ENCODE results near the gene LHX3. TPM values are rescaled to one million over a fixed set of nuclear protein-coding genes. Genes with fewer than 3 reads are reported as not detected.

Gene LHX3
- total RNA-seq, result not detected

GRCh38 chr9:136204838-136205706, at the start of gene LHX3:
LHX3 (minus strand) TSS chr9:136205128; CDS start chr9:136205012, 116 bp downstream.
- Histone ChIP-seq H3K27ac (no peak within 1 kb of the TSS), H3K27me3 (peaks cover 11% of the 10 kb centered on the region), H3K4me1 (no peaks in the 10 kb centered on the region), H3K36me3 (peaks cover 6 to 7% of the 10 kb centered on the region in 2 donors), H3K4me3 (replicated peaks in 1 of 3) (no peak within 1 kb of the TSS), H3K9me3 (no peaks in the 10 kb centered on the region)
- TF ChIP-seq POLR2A (IDR thresholded peaks at IDR 0.05), result no peak
- WGBS, 2 donors, result 0 to 7% methylated on average over 4 to 15 of the region's 70 CpGs
- peak; percentile 18 to 21 for DNase-seq
- intact Hi-C loops (cut with DNase I), result no loop called here

GRCh38 chr9:136253246-136254130, 48.6 kb upstream of the LHX3 start:
- no peak overlapping the region for H3K4me3 ChIP-seq (replicated peaks in 1 of 3)
- no peaks in the 10 kb centered on the region for H3K4me1 ChIP-seq
- WGBS, 2 donors, result 85 to 89% methylated on average over 13 to 16 of the region's 32 CpGs
- intact Hi-C loops (cut with DNase I), result no loop called here
- TF ChIP-seq, protein P1, sequence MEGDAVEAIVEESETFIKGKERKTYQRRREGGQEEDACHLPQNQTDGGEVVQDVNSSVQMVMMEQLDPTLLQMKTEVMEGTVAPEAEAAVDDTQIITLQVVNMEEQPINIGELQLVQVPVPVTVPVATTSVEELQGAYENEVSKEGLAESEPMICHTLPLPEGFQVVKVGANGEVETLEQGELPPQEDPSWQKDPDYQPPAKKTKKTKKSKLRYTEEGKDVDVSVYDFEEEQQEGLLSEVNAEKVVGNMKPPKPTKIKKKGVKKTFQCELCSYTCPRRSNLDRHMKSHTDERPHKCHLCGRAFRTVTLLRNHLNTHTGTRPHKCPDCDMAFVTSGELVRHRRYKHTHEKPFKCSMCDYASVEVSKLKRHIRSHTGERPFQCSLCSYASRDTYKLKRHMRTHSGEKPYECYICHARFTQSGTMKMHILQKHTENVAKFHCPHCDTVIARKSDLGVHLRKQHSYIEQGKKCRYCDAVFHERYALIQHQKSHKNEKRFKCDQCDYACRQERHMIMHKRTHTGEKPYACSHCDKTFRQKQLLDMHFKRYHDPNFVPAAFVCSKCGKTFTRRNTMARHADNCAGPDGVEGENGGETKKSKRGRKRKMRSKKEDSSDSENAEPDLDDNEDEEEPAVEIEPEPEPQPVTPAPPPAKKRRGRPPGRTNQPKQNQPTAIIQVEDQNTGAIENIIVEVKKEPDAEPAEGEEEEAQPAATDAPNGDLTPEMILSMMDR (IDR thresholded peaks at IDR 0.05), result no peak
- no peak for TF ChIP-seq POLR2A (IDR thresholded peaks at IDR 0.05)
- no peak overlapping the region for H3K27ac ChIP-seq
- no peaks in the 10 kb centered on the region for H3K27me3 ChIP-seq
- H3K9me3 ChIP-seq, result no peaks in the 10 kb centered on the region
- no peaks in the 10 kb centered on the region for H3K36me3 ChIP-seq
- DNase-seq, result no peak

DNA sequence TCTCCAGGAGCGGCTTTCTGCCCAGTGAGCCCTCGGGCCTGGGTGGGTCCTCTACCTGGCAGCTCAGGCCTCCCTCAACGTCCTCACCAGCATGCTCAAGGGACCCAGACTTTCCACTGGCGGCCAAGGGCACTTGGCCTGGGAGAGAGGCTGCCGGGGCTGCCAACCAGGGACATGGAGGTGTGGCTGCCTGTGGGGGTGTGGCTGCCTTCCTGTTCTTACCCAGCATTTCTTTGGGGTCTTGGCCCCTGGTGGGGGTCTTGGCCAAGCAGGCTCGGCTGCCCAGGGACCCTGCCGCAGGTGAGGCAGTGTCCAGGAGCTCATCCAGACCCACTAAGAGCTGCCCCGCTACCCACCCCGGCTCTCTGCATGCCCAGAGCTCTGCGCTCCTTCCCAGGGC, 47.9 kb upstream of the LHX3 start:
- H3K4me3 ChIP-seq (replicated peaks in 1 of 3), result no peak overlapping the region
- TF ChIP-seq, protein P1 (IDR thresholded peaks at IDR 0.05), result no peak
- TF ChIP-seq POLR2A (IDR thresholded peaks at IDR 0.05), result no peak
- intact Hi-C loops (cut with DNase I), result no loop called here
- no peaks in the 10 kb centered on the region for H3K9me3 ChIP-seq
- 80 to 89% methylated on average over 3 to 5 of the region's 10 CpGs for whole genome bisulfite sequencing, 2 donors
- H3K4me1 ChIP-seq, result no peaks in the 10 kb centered on the region
- H3K27ac ChIP-seq, result no peak overlapping the region
- no peak for DNase-seq
- no peaks in the 10 kb centered on the region for H3K27me3 ChIP-seq
- no peaks in the 10 kb centered on the region for H3K36me3 ChIP-seq

DNA sequence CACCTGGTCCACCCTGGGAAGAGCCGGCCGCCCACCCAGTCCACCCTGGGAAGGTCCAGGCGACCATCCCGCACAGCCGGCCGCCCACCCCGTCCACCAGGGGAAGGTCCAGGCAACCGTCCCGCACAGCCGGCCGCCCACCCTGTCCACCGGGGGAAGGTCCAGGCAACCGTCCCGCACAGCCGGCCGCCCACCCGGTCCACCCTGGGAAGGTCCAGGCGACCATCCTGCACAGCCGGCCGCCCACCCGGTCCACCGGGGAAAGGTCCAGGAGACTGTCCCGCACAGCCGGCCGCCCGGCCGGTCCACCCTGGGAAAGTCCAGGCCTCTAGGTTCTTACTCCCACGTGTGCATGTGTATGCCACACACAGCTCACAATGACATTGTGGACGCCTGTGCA, 47.4 kb upstream of the LHX3 start:
- H3K27ac ChIP-seq, result no peak overlapping the region
- H3K9me3 ChIP-seq, result no peaks in the 10 kb centered on the region
- intact Hi-C loops (cut with DNase I), result no loop called here
- H3K27me3 ChIP-seq, result no peaks in the 10 kb centered on the region
- DNase-seq, result no peak
- no peaks in the 10 kb centered on the region for H3K36me3 ChIP-seq
- TF ChIP-seq, protein P1 (IDR thresholded peaks at IDR 0.05), result no peak
- no peak for TF ChIP-seq POLR2A (IDR thresholded peaks at IDR 0.05)
- WGBS, 2 donors, result 83 to 94% methylated on average over 9 to 20 of the region's 29 CpGs
- H3K4me3 ChIP-seq (replicated peaks in 1 of 3), result no peak overlapping the region
- no peaks in the 10 kb centered on the region for H3K4me1 ChIP-seq

GRCh38 chr9:136251264-136252115, 46.6 kb upstream of the LHX3 start:
- Histone ChIP-seq H3K27me3 (no peaks in the 10 kb centered on the region), H3K36me3 (no peaks in the 10 kb centered on the region), H3K9me3 (no peaks in the 10 kb centered on the region), H3K4me1 (no peaks in the 10 kb centered on the region), H3K27ac (no peak overlapping the region), H3K4me3 (replicated peaks in 1 of 3) (no peak overlapping the region)
- no peak for TF ChIP-seq POLR2A (IDR thresholded peaks at IDR 0.05)
- TF ChIP-seq, protein P1 (IDR thresholded peaks at IDR 0.05), result no peak
- intact Hi-C loops (cut with DNase I), result no loop called here
- WGBS, 2 donors, result 85% methylated on average over 19 to 24 of the region's 50 CpGs
- DNase-seq, result no peak
